ENCODE measurements around the gene PDZRN4. TPM values are rescaled to one million over a fixed set of nuclear protein-coding genes. Genes with fewer than 3 reads are reported as not detected.

PDZRN4 gene
- total RNA-seq, 1 donor from 2014 or later: not detected

DNA sequence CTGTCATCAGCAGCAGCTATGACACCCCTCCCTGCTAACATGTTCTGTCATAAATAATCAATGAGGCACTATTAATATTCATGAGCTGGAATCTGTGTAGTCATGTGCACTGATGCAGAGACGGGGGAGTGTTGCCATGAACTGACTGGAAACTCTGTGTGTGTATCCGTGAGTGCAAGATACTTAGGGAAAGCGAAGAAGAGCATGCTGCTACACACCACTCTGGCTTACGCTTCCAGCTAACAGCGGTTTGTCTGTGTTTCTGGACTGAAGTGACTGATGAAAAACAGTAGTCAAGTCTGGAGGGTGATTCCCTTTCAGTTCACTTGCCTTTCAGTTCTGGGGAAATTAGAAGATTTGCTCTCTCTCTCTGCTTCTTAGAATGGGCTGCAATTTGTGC, 249.4 kb downstream of the PDZRN4 start:
- DNase-seq (ENCODE audit: low spot score): no peak
- intact Hi-C loops (cut with DNase I): no loop called here

DNA sequence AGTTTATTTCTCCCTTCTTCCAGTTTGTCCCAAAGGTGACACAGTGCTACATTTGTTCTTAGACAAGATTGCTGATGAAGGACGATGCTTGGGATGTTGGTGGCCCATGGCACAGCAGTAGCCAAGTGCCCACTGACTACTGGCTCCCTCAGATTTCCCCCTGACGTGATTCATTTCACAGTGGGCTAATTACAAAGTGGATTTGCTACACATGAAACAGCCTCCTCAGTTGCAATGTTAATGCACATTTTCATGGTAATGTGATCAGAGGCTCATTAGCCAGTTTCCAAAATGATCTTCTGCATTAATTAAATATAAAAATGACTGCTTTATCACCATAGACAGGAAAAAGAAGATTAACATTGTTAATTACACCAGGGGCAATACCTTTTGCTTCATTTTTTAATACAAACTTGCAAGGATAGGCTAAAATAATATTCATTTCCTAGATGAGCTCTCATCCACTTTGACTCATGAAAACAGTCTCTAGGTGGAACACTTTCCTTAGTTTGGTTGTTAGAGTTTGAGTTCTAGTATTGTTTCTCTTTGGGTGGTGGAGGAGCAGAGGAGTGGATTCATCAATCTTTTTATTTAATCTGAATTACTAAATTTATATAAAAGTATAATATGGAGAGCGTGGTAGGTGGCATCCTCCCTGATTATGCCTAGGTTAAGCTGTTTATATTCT, 250.9 kb downstream of the PDZRN4 start:
- no peak for DNase-seq (ENCODE audit: low spot score)
- intact Hi-C loops (cut with DNase I): no loop called here

DNA sequence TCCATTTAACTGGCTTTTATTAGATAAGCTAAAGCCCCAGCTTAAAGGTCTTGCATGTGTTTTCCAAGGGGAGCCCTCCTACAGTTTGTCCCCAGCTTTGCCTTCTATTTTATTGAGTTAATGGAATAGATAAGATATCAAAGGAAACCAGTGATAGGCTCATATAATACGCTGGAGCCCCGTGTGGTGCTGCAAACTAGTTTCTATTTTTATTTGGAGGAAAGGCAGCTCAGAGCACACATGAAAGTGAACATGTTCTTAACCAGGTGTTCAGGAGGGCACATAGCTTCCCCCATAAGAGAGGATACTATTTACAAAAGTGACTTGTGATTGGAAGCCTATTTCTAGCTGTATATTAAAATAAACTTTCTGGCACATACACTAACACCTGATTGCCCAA, 251.7 kb downstream of the PDZRN4 start:
- no peak for DNase-seq (ENCODE audit: low spot score)
- intact Hi-C loops (cut with DNase I): no loop called here

DNA sequence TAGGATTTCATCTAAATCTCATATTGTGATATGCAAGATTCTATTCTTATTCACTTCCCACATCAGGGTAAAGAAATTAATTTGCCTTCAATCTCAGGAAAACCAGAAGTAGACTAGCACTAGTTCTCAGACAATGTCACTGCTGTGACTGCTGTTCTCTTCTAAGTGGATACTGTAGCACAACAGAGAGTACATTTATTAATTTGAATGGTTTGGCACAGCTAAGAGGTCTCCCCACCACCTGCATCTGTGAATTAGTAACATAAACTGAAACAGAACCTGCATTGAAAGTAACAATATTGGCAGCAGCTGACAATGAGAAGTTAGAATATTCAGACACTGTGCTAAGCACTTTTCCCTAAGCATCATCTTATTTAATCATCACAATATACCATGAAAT, 253.1 kb downstream of the PDZRN4 start:
- no peak for DNase-seq (ENCODE audit: low spot score)
- intact Hi-C loops (cut with DNase I): no loop called here

DNA sequence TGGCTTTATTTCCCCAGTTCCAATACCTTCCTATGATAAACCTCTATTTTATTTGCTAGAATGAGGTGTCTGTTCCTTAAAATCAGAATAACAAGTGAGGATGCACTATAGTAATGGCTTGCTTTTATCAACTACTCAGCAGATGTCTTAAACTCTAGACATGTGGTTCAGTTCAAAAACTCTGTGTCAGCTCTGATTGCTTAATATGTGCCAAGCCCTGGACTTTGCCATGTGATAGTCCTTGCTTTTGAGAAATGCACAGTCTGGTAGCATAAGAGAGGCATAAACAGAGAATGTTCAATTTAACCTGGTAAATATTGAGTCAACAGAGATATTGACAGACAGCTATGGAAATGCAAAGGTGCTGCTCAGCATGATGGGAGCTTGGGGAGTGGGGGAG, 254.8 kb downstream of the PDZRN4 start:
- no peak for DNase-seq (ENCODE audit: low spot score)
- intact Hi-C loops (cut with DNase I): no loop called here

DNA sequence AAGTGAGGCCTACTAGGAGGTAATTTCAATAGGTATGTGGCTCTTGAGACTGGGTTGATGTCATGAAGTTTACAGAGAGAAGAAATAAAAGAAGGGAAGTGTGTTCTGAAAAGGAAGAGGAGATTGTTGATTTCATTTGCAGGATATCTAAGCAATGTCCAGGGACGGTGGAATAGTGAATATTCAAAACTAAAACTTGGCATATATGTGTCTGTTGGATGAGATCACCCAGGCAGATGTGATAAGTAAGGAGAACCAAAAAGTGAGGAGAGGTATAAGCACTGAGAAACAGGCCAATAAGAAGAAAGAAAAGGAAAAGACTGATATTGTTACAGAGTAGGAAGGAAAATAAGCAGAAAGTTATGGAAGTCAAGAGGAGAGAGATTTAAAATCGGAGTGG, 255.6 kb downstream of the PDZRN4 start:
- intact Hi-C loops (cut with DNase I): no loop called here
- no peak for DNase-seq (ENCODE audit: low spot score)

DNA sequence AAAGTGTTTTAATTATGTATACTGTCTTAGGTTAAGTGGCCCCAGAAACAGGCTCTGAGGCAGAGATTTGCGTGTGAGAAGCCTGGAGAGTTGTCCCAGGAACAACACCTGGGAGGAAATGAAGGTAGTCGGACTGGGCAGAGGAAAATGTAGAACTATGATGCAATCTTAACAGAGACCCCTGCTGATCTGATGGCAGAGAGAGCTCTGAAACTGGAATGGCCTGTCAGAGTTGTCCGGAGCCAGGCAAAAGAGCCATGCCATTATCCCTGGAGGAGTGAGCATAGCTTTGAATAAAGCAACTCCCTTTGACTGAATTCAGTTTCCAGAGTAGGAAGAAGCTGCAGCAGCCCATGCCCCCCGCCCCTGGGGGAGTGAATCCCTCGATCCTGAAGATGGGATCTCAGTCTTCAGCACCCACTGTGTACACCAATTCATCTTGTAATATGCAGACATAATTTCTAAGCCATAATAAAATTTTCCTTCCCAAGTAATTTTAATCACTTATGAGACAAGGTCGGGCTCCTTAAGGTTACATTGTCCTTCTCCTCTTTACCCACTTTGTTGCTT, 264.8 kb downstream of the PDZRN4 start:
- DNase-seq (ENCODE audit: low spot score): no peak
- intact Hi-C loops (cut with DNase I): no loop called here

DNA sequence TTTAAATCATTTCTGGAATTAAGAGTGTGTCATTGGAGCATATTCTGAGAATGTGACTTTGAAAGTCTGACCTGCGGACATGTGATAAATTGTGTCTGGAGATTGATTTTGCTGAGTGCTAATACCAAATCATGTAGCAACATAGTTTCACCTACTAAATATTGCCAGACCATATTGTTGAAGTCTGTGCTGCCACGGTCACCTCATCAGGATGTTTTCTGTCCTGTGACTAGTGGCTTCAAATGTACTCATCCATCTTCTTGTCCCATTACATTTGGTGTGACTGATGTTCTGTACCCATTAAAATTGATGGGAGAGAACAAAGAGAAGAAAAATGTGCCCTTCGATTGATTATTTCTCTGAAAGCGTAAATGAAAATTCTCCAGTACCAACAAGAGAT, 265.3 kb downstream of the PDZRN4 start:
- DNase-seq (ENCODE audit: low spot score): no peak
- intact Hi-C loops (cut with DNase I): no loop called here

DNA sequence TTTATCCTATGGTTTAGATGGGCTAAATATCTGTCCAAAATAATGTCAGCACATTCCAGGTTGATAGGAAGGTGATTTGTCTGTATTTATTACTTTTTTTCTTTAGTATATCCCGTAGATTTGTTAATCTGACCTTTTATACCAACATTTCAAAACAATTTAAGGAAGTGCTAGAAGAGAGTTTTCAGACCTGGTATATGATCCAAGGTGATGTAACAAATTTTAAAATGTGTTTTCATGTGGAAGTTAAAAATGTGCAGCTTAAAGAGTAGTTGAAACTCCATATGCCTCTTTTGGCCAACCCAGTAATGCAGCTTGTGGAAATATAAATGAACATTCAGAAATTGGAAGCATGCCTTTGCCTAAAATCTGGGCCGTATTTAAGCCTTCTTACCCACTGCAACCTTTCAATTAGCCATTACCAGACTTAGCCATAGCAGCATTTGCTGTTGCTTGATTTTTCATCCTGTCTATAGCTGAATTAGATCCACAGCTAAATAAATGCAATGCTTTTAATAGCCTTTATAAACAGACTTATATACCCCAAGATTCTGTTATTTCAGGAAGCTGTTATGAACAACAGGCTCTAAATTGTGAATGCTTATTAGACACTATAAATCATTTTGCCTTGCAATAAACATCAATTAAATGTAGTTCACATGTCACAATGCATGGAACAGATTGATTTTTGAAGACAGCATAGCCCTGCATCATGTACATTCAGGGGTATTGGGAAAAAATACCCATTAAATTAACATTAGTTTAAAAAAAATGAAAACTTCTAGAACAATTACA, 271.2 kb downstream of the PDZRN4 start:
- DNase-seq (ENCODE audit: low spot score): no peak
- intact Hi-C loops (cut with DNase I): no loop called here

DNA sequence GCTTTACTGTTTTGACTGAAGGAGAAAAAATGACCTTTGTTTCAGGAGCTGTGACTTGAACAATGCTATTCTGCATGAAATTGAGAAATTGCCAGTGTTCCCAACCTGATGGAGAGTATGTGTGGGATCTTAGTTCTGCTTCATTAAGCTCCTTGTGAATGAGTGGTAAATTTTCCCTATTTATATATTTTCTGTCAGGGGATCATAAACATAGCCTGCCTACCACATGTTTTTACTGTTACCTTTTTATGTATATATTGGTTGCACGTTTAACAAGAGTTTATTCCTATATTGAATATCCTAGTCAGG, 271.7 kb downstream of the PDZRN4 start:
- DNase-seq (ENCODE audit: low spot score): no peak
- intact Hi-C loops (cut with DNase I): no loop called here

DNA sequence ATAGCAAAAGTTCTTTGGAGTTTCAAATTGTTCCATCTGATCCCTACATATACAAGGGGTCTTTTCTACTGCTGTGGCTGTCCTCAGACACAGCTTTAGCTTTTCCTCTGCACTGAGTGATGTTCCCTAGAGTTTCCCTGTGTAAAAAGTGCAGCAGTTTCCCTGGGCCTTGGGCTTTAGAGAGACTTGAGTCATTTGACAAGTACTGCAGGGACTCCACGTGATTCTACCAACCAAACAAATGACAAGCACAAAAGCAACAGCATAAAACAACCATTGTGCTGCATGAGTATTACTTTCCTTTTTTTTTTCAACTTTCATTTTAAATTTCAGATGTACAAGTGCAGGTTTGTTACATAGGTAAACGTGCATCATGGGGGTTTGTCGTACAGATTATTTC, 272.8 kb downstream of the PDZRN4 start:
- intact Hi-C loops (cut with DNase I): no loop called here
- DNase-seq (ENCODE audit: low spot score): no peak

DNA sequence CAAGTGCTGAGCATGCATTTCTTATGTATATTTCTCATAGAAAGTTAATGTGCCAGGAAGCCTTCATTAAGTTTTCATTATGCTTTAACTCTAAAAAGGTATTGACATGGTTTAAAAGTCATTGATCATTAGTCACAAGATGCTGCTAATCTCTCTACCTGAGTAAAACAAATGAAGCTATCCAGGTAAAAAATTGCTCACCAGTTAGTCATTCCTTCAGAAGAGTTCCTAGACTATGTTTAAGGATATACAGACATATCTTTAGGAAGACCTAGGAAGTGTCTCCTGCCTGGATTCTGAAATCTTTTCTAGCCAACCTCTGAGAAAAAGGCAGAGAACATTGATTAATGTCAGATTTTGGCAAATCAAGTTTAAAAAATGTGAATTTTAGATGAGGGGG, 274.2 kb downstream of the PDZRN4 start:
- no peak for DNase-seq (ENCODE audit: low spot score)
- intact Hi-C loops (cut with DNase I): no loop called here

DNA sequence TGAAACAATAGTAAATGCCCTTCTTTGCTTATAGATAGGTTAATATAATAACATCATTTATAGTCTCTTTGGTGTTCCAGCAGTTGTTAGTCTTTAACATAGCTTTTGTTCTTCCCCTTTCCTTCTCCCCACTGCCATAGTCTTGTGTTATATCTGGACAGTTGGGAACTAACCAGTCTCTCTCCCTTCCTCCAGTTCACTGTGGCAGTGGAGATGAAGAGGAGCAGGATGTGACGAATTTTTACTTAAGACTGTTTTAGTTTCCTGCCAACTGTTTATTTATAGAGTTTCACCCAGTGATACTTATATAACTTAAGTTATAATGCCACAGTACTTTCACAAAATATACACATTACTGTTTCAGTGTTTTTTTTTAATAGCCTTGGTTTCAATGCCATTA, 277.4 kb downstream of the PDZRN4 start:
- intact Hi-C loops (cut with DNase I): no loop called here
- no peak for DNase-seq (ENCODE audit: low spot score)

DNA sequence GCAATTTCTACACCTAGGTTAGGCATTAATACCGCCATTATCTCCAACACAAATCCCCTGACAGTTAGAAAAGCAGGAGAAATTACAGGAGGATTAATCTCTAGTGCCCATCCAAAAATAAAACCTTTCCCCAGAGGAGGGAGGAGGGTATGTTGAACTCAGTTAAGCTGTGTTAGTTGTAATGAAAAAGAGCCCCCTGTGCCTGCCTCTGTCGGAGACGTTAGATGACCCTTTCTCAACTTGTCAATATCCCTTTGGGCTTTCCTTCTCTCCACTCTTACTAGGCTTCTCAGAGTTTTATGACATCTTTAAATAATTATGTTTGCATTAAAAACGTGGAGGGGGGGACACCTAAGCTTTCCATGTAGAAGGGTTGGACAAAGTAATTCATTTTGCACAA, 278.2 kb downstream of the PDZRN4 start:
- intact Hi-C loops (cut with DNase I): no loop called here
- no peak for DNase-seq (ENCODE audit: low spot score)

DNA sequence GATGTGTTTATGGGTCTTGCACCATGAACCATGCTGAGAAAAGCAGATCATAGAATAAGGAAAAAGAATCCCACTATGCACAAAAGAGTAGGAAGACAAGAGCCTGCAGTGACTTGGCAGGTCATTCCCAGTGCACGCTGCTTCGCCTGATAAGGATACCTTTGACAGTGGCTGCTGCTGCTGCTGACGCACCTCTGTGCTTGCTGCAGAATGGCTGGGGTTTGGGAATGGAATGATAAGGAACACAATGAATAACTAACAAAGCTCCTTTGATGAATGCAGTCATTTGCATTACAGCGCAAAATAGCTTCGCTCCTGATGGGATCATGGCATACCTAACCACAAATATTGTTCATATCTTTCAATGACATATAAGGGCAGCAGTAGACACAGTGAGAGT, 278.7 kb downstream of the PDZRN4 start:
- DNase-seq (ENCODE audit: low spot score): no peak
- intact Hi-C loops (cut with DNase I): no loop called here

DNA sequence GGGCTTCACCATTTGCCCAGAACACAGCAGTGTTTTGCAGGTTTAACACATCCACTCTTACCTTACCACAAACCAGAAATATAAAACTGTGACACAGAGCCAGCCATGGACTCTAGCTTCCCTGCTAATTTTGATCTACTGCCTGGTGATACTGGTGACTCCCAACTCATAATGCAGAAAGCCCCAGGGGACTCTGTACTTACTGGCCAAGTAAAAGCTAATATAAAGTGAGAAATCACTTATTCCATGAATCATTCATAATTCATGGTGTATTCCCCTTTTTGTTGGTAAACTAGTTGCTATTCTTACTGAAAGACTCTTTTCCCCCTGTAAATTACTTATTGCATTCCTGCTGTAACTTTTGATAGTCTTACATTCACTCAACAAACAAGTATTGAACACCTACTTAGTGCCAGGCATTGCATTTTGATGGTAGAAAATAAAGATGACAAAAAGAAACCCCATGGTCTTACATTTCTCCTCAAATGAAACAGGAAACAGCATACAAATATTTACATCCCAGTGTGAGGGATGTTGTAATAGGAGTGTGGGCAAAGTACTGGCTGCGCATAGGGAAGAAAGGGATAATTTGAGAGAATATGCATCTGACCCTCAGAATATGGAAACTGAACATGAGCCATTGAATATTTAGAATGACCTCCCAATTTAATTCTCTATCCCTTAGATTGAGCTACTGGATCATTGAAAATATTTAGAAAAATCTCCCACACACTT, 279.6 kb downstream of the PDZRN4 start:
- intact Hi-C loops (cut with DNase I): no loop called here
- DNase-seq (ENCODE audit: low spot score): no peak

DNA sequence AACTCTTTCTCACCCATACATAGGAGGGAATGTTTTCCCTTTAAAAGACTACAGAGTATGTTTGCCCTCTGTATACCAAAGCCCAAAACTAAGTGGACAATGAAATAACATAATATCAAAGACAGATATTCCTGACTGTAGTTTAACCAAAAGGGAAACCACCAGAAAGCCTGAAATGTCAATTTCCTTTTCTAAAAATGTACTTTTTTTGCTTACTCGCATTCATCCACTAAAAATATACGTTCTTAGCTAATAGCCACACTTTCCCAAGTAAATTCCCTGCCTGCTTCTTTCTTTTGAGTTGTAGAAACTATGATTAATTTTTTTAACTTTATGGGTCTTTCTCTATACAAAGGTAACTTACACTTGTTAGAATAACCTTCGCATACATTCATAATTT, 280.2 kb downstream of the PDZRN4 start:
- intact Hi-C loops (cut with DNase I): no loop called here

DNA sequence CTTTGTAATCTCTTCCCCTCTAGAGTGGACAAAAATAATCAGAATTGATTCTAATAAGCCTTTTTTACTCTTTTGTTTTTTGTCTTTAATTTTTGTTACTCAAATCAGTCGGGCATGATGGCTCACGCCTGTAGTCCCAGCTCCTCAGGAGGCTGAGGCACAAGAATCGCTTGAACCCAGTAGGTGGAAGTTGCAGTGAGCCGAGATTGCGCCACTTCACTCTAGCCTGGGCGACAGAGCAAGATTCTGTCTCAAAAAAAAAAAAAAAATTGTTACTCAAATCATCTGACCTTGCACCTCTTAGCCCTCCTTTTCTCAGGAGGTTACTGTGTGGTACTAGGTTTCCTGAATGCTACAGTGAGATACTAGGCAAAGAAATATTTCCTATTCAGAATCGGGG, 280.6 kb downstream of the PDZRN4 start:
- intact Hi-C loops (cut with DNase I): no loop called here
- no peak for DNase-seq (ENCODE audit: low spot score)

More for the DNA sequence above, 280.2 kb downstream of the PDZRN4 start:
- DNase-seq (ENCODE audit: low spot score): no peak

DNA sequence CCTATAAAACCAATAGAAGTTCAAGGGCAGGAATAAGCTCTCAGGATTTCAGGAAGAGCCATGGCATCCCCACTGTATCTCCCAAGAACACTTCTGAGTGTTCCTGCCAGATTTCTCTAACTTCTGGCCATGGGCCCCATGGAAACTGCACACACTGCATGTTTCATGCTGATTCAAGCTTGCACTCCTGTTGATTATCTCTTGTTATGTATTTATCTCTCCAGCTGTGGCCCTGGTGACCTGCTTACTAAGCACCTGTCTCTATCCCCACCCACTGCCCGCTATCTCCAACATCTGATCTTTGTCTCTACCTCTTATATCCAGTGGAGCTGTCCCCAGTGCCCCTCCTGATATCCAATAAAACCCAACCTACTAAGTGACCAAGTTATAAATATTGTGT, 285.3 kb downstream of the PDZRN4 start:
- intact Hi-C loops (cut with DNase I): no loop called here
- DNase-seq (ENCODE audit: low spot score): no peak

DNA sequence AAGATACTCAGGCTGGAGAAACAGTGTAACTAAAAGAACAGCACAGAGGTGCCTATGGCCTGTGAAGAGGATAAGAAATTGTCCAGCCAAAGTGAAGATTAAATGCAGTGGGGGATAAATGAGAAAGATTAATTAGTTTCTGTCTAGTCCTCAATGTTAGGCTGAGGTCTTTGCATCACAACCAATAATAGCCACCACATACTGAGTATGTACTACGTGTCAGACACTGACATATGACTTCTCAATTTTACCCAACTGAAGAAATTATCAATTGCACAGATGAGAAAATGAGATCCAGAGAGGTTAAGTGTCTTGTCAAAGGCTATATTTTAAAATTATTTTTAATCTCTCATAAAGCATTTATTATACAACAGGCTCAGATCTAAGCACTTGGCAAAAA, 285.9 kb downstream of the PDZRN4 start:
- intact Hi-C loops (cut with DNase I): no loop called here
- DNase-seq (ENCODE audit: low spot score): no peak

Data from cardiac septum (tissue), 1 donor.